Spleen (tissue), 7 donors: ENCODE data around the gene METTL24.

Source experiments
- CTCF ChIP-seq, 11 experiments: fragments of 200-600 bp in 7 of 11; fragments of 450-650 bp in 4 of 11; sonication (generic) in 4 of 11; IDR thresholded peaks in 8 of 11; conservative IDR thresholded peaks in 3 of 11; 1 replicate in 7 of 11; 2 replicates in 4 of 11; pipeline versions ENCODE4 v1.4.0 to v1.8.0; 2016 to 2021; ENCODE audit warnings: antibody characterized with exemption in 11 of 11, inconsistent platforms in 4 of 11, mild to moderate bottlenecking in 1 of 11
- POLR2A ChIP-seq, 3 donors: fragments of 450-650 bp; IDR thresholded peaks; one replicate each; pipeline ENCODE4 v1.5.1; 2017; ENCODE audit warnings: antibody characterized with exemption in 3 of 3, mild to moderate bottlenecking in 1 of 3
- POLR2AphosphoS5 ChIP-seq, 3 donors: sonication (generic); formaldehyde crosslinking; IDR thresholded peaks; one replicate each; pipeline ENCODE4 v1.5.1; 2017; ENCODE audit warnings: antibody characterized with exemption in 3 of 3
- donor health status: DM: no; HTN: no; CAD: no; lungs with moderate emphysema.
- donor health status: DM: no; HTN: no; CAD: no.
- donor health status: DM: no; HTN: no; CAD: no.

GRCh38 chr6:110385458-110385863 is 27.3 kb upstream of the METTL24 start:
- TF ChIP-seq CTCF (IDR thresholded peaks at IDR 0.05 in 8 of 11, conservative IDR thresholded peaks at IDR 0.05 in 3 of 11) (no peak), POLR2AphosphoS5 (IDR thresholded peaks at IDR 0.05) (no peak), POLR2A (IDR thresholded peaks at IDR 0.05) (no peak)
